Measurements from ENCODE around the gene NENF. TPM values are rescaled to one million over a fixed set of nuclear protein-coding genes. Genes with fewer than 3 reads are reported as not detected.

NENF gene
- total RNA-seq, 1 donor from 2014 or later, result 40.4 TPM

DNA sequence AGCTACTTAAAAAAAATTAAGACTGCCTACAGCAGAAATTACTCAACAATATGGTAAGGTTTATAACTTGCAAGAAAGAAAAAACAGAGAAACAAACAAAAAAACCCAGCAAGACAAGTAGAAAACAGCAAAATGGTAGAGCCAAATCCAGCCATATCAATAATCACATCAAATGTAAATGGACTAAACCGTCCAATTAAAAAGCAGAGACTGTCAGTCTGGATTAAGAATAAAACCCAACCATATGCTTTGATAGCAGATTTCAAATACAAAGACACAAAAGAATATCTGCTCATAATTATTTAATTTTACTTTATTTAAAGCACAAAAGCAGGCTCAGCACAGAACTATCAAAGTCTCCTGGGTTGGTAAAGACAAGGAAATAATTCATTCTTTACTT, 35.5 kb upstream of the NENF start:
- H3K9me3 Mint-ChIP-seq, result peaks cover 11% of the 10 kb centered on the region
- no peaks in the 10 kb centered on the region for H3K27me3 Mint-ChIP-seq (ENCODE audit: low read depth)
- TF ChIP-seq, protein P1, sequence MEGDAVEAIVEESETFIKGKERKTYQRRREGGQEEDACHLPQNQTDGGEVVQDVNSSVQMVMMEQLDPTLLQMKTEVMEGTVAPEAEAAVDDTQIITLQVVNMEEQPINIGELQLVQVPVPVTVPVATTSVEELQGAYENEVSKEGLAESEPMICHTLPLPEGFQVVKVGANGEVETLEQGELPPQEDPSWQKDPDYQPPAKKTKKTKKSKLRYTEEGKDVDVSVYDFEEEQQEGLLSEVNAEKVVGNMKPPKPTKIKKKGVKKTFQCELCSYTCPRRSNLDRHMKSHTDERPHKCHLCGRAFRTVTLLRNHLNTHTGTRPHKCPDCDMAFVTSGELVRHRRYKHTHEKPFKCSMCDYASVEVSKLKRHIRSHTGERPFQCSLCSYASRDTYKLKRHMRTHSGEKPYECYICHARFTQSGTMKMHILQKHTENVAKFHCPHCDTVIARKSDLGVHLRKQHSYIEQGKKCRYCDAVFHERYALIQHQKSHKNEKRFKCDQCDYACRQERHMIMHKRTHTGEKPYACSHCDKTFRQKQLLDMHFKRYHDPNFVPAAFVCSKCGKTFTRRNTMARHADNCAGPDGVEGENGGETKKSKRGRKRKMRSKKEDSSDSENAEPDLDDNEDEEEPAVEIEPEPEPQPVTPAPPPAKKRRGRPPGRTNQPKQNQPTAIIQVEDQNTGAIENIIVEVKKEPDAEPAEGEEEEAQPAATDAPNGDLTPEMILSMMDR (conservative IDR thresholded peaks at IDR 0.05), result no peak
- peaks cover 54% of the 10 kb centered on the region for H3K36me3 Mint-ChIP-seq (ENCODE audit: low read depth)
- no peak overlapping the region for H3K4me3 Mint-ChIP-seq
- no peaks in the 10 kb centered on the region for H3K4me1 Mint-ChIP-seq
- DNase-seq (ENCODE audit: low read depth, low spot score), result no peak
- no peak overlapping the region for H3K27ac Mint-ChIP-seq (ENCODE audit: unreplicated experiment)

DNA sequence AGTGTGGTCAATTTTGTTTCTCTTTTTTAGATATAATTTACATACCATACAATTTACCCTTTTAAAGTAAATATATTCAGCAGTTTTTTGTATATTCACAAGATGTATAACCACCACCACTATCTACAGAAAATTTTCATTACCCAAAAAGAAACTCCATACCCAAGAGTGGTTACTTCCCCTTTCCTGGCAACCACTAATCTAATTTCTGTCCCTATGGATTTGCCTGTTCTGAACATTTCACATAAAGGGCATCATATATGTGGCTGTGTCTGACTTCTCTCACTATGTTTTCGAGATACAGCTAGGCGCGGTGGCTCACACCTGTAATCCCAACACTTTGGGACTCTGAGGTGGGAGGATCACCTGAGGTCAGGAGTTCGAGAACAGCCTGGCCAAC, 31.7 kb upstream of the NENF start:
- H3K27ac Mint-ChIP-seq (ENCODE audit: unreplicated experiment), result no peak overlapping the region
- TF ChIP-seq, protein P1 (conservative IDR thresholded peaks at IDR 0.05), result no peak
- H3K36me3 Mint-ChIP-seq (ENCODE audit: low read depth), result peaks cover 57% of the 10 kb centered on the region
- no peak overlapping the region for H3K4me3 Mint-ChIP-seq
- no peak for DNase-seq (ENCODE audit: low read depth, low spot score)
- H3K9me3 Mint-ChIP-seq, result peaks cover 9% of the 10 kb centered on the region
- no peaks in the 10 kb centered on the region for H3K27me3 Mint-ChIP-seq (ENCODE audit: low read depth)
- no peaks in the 10 kb centered on the region for H3K4me1 Mint-ChIP-seq

DNA sequence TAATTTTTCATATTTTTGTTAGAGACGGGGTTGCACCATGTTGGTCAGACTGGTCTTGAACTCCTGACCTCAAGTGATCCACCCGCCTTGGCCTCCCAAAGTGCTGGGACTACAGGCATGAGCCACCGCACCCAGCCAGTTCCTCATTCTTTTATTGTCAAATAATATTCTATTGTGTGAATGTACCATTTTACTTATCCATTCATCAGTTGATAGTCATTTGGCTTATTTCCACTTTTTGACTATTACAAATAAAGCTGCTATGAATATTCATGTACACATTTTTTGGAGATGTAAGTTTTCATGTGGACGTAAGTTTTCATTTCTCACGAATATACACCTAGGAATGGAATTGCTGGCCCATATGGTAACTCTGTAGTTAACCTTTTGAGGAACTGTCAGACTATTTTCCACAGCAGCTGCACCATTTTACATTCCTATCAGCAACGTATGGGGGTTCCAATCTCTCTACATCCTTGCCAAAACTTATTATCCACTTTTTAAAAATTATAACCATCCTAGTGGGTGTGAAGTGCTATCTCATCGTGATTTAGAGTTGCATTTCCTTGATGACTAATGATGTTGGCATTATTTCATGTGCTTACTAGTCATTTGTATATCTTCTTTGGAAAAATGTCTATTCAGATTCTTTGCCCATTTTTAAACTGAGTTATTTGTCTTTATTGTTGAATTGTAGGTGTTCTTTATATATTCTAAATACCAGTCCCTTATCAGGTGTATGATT, 30.7 kb upstream of the NENF start:
- Mint-ChIP-seq H3K27ac (ENCODE audit: unreplicated experiment) (no peak overlapping the region), H3K36me3 (ENCODE audit: low read depth) (peaks cover 50% of the 10 kb centered on the region), H3K4me3 (no peak overlapping the region), H3K4me1 (no peaks in the 10 kb centered on the region), H3K9me3 (peaks cover 4% of the 10 kb centered on the region), H3K27me3 (ENCODE audit: low read depth) (no peaks in the 10 kb centered on the region)
- TF ChIP-seq, protein P1 (conservative IDR thresholded peaks at IDR 0.05), result no peak
- DNase-seq (ENCODE audit: low read depth, low spot score), result no peak

DNA sequence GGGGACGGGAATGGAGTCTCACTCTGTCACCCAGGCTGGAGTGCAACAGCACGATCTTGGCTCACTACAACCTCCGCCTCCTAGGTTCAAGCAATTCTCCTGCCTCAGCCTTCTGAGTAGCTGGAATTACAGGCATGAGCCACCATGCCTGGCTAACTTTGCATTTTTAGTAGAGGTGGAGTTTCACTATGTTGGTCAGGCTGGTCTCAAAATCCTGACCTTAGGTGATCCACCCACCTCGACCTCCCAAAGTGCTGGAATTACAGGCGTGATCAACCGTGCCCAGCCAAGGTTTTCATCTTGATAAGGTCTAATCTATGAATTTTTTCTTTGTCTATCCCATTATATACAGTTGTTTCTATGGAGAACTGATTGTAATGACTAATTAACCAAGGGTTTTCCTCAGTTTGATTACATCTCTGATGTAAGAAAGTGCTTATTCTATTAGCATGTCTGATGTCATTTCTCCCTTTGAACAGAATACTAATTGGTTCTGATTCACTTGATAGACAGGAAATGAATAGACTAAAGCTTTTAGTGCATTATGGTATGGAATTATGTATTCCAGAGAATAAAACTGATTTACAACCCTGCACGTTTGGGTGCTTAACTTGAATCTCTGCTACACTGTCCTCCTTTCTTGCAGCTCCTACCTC, 29.9 kb upstream of the NENF start:
- TF ChIP-seq, protein P1 (conservative IDR thresholded peaks at IDR 0.05), result no peak
- H3K27me3 Mint-ChIP-seq (ENCODE audit: low read depth), result no peaks in the 10 kb centered on the region
- H3K4me1 Mint-ChIP-seq, result no peaks in the 10 kb centered on the region
- no peak overlapping the region for H3K4me3 Mint-ChIP-seq
- no peak for DNase-seq (ENCODE audit: low read depth, low spot score)
- no peak overlapping the region for H3K27ac Mint-ChIP-seq (ENCODE audit: unreplicated experiment)
- peaks cover 2% of the 10 kb centered on the region for H3K9me3 Mint-ChIP-seq
- H3K36me3 Mint-ChIP-seq (ENCODE audit: low read depth), result peaks cover 46% of the 10 kb centered on the region

DNA sequence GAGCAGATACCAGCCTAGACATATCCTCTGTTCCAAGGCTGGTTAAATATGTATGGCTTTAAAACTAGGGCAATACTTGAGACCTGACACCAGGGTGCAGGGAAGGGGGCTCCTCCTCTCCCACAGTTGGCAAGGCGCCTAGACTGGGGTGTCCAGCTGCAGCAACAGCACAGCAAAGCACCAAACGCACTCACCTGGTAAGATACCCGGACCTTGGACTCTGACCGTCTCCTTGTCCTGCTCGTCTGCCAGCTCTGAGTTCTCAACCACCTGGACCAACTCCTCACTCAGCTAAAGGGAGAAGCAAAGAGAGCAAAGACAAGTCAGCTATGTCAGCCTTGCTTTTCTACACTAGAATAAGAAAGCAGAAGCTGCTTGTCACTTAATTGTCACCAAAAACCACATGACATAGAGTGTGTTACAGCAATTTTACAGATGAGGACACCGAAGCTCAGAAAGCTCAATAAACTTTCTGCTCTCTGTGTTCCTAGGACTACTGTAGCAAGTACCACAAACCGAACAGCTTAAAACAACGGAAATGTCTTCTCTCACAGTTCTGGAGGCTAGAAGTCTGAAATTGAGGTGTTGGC, 22.4 kb upstream of the NENF start:
- peak overlapping the region; percentile 12 for H3K4me3 Mint-ChIP-seq
- H3K4me1 Mint-ChIP-seq, result peaks cover 19% of the 10 kb centered on the region
- no peaks in the 10 kb centered on the region for H3K27me3 Mint-ChIP-seq (ENCODE audit: low read depth)

More for the DNA sequence above, 22.4 kb upstream of the NENF start:
- TF ChIP-seq, protein P1 (conservative IDR thresholded peaks at IDR 0.05), result no peak
- peaks cover 34% of the 10 kb centered on the region for H3K36me3 Mint-ChIP-seq (ENCODE audit: low read depth)
- no peak for DNase-seq (ENCODE audit: low read depth, low spot score)
- H3K9me3 Mint-ChIP-seq, result no peaks in the 10 kb centered on the region
- H3K27ac Mint-ChIP-seq (ENCODE audit: unreplicated experiment), result no peak overlapping the region
